ENCODE data around the gene CDC14A. TPM values are rescaled to one million over a fixed set of nuclear protein-coding genes. Genes with fewer than 3 reads are reported as not detected.
"Not testable (repeated sequence)": the region's sequence is repeated elsewhere in the genome, so short reads cannot be mapped to it uniquely, and the experiment has no call there.

CDC14A gene, protein sequence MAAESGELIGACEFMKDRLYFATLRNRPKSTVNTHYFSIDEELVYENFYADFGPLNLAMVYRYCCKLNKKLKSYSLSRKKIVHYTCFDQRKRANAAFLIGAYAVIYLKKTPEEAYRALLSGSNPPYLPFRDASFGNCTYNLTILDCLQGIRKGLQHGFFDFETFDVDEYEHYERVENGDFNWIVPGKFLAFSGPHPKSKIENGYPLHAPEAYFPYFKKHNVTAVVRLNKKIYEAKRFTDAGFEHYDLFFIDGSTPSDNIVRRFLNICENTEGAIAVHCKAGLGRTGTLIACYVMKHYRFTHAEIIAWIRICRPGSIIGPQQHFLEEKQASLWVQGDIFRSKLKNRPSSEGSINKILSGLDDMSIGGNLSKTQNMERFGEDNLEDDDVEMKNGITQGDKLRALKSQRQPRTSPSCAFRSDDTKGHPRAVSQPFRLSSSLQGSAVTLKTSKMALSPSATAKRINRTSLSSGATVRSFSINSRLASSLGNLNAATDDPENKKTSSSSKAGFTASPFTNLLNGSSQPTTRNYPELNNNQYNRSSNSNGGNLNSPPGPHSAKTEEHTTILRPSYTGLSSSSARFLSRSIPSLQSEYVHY
- 5.3 and 5.6 TPM in 2 replicates for total RNA-seq (2014; rRNA removed; shearing (Covaris generic))

DNA sequence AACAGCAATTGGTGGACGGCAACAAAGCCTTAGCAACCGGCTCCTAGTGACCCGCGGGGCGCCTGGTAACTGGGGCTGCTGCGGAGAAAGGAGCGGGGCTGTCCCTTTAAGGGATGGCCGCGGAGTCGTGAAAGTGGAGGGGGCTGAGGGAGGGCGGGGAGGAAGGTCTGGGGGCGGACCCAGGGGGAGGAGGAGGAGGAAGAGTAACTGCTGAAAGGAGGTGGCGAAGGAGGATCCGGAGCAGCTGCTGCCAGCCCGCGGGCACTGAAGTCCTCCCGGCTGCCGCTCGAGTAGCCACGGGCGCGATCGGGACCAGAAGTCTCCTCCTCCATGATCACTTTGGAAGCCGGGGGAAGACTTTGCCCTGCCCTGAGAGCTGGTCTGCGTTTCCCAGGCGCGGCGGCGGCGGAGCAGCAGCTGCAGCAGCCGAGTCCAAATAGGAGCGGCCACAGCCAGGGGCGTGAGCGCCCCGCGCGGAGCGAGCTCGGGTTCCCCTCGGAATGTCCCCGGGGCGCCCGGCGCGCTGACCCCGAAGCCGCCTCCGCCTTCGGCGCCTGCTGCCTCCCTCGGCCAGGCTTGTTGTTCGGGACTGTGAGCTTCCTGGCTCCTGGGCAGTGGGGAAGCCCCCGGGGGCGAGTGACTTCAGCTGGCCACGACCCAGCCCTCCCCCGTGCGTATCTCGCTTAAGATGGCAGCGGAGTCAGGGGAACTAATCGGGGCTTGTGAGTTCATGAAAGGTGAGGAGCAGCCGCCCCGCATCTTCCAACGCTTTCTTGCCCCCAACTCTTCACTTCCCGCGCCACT lies at the start of gene CDC14A:
Gene CDC14A, plus strand, starts transcription at position 240 of the 804 bp plus-strand sequence. Its CDS starts 449 bp downstream, at position 689.
- DNase-seq (ENCODE audit: low read depth) = peak; percentile 97

DNA sequence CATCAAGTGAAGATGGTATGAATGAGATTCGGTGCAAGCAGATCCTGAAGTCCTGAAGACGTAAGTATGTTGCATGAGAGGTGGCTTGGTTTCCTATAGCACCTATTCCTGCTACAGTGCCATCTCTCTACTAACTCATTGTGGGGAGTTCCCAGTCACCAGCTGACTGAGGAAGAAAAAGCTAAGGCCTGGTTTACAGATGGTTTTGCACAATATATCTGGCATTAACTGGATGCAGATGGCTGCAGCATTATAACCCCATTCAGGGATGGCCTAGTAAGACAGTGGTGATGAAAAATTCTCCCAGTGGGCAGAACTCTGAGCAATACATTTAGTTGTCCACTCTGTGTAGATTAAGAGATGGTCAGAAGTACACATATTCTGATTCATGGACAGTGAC lies 49.6 kb upstream of the CDC14A start:
- peak; percentile 9 for DNase-seq (ENCODE audit: low read depth)

DNA sequence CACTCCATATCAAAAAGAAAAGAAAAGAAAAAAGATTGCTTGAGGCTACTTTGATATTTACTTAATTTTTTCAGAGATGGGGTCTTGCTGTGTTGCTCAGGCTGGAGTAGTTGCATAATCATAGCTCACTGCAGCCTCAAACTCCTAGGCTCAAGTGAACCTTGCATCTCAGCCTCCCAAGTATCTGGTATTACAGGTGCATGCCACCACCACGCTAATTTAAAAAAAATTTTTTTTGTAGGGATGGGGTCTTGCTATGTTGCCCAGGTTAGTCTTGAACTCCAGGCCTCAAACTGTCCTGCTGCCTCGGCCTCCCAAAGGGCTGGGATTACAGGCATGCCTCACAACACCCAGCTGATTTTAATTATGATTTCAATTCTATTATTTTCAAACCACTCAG lies 48.1 kb upstream of the CDC14A start:
- no peak for DNase-seq (ENCODE audit: low read depth)

DNA sequence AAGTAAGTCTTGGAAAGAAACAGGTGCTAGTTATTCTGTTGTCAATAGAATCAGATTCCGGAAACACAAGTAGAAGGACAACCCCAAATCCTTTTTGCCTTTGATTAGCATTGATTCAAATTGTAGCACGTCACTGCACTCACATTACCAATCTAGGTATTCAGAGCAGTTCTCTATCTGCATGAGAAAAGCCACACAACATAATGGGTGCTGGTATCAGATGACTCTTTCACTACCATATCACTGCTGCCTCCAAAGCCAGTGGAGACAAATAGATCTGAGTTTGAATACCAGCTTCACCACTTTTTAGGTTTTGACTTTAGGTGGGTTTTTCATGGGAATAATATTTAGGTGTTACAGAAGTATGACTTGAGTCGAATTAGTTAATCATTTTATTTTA lies 47.4 kb upstream of the CDC14A start:
- no peak for DNase-seq (ENCODE audit: low read depth)

DNA sequence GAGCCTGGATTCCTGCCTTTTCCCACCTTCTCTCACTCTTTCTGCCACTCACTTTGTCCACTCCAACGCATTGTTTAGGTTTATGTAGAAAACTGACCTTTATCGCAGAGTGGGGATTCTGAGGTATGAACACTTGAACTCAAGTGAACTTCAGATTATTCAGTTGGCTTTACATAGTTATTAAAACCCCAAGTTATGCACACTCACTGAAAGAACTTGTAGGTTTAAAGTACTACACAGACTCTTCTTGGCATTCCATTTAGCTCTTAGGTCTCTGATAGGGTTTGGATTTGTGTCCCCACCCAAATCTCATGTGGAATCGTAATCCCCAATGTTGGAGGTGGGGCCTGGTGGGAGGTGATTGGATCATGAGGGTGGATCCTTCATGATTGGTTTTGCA lies 46.4 kb upstream of the CDC14A start:
- DNase-seq (ENCODE audit: low read depth) = no peak

DNA sequence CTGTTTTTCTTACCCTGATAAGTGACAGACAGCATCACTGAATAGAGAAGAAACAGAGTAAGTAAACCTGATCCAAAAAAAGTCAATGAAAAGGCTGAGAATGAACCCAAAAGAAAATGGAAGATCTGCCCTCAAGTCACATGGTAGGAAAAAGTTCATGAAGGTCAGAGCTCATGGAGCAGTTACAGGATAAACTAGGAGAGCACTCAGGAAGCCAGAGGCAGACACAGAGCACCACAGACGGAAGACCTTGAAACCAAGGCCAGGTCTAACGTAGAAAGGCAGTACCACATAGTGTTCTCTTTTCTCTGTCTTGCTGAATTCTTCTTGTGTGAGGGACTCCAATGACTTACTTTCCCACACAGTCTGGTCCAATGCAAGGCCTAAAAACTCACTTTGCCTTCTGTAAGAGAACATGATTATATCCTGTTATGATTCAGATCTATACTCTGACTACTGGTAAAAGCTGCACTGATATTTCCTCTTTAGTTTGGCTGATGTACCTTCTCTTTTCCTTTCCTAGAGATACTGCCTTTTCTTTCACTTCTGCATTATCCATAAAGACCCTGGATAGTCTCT lies 45.5 kb upstream of the CDC14A start:
- no peak for DNase-seq (ENCODE audit: low read depth)

DNA sequence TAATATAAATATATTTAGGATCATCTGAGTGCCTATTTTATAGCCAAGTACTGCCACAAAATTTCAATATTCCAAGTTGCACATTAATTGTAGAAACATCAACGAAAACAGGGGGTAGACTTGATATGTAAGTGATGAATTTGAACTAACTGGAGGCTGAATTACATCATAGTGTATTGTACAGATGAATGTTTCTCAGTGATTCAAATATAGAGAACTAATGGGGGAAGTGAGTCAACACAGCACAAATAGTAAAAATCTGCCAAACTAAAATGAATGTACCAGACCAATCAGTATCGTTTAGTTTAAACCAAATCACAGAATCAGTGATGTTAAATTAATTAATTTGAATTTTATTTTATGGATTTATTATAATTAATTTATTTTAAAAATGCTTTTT lies 43.5 kb upstream of the CDC14A start:
- no peak for DNase-seq (ENCODE audit: low read depth)

DNA sequence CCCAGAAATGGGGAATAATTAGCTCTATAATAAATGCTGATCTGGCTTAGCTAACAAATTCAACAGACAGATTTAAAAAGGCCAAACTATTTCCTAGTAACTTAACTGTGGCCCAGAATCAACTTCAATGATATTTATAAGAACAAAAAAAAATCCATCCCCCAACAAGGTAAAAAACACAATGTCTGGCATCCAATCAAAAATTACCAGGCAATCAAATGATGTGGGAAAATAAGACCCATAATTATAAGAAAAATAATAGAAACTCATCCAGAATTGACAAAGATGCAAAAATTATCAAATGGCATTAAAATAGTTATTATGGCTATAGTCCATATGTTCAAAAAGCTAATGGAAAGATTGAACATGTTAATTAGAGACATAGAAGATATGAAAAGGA lies 42.4 kb upstream of the CDC14A start:
- DNase-seq (ENCODE audit: low read depth) = no peak

DNA sequence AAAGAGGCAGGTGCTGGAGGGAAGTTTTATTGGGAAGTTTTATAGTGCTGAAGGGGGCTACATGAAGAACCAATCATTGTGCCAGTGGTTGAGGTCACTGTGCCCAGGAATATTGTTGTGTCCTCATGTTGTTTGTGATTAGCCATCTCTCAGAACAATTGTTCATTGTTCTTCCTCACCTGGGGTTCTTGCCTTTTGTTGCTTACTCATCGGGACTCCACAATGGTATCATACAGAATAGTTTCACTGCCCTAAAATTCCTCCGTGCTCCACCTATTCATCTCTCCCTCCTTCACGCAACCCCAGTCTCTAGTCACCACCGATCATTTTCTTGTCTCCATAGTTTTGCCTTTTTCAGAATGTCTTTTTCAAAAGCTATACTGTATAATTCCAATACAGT lies 38.9 kb upstream of the CDC14A start:
- no peak for DNase-seq (ENCODE audit: low read depth)

DNA sequence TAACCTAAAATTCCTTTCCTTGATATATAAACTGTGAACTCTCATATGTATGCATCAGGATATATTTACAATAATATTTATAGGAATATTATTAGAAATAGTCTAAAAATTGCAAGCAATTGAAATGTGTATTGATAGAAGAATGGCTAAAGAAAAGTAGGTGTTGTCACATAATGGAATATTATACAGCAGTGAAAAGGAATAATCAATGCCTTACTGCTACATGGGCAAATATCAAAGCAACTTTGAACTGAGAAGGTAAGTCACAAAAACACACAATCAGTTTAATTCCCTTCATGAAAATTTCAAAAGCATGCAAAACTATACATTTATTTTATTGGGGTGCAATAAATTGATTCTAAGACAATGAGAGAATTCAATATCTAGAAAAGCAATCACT lies 35.7 kb upstream of the CDC14A start:
- DNase-seq (ENCODE audit: low read depth) = no peak

DNA sequence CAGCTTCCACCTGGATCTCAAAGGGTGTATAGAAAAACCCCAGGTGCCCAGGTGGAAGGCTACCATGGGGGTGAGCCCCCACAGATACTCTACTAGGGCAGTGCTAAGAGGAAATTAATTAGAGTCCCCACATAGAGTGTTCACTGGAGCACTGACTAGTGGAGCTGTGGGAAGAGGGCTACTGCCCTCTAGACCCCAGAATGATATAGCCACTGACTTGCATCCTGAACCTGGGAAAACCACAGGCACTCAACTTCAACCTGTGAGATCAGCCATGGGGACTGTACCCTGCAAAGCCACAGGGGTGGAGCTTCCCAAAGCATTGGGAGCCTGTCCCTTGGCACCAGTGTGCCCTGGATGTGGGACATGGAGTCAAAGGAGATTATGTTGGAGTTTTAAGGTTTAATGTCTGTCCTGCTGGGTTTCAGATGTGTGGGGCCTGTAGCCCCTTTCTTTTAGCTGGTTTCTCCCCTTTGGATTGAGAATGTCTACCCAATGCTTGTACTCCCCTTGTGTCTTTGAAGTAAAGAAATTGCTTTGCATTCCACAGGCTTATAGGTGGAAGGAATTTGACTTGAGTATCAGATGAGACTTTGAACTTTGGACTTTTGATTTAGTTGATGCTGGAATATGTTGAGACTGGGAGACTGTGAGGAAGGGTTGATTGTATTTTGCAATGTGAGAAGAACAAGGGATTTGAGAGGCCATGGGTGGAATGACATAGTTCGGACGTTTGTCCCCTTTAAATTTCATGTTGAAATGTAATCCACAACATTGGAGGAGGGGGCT lies 31.8 kb upstream of the CDC14A start:
- no peak for DNase-seq (ENCODE audit: low read depth)

DNA sequence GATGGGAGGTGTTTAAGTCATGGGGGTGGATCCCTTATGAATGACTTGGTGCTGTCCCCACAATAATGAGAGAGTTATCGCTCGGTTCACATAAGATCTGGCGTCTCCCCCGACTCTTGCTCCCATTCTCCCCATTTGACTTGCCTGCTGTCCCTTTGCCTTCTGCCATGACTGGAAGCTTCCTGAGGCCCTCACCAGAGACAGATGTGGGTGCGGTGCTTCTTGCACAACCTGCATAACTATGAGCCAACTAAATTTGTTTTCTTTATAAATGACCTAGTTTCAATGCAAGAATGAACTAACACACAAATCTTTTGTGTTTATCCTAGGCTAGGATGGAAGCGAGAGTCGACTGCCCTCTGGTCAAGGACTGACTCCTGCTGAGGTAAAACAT lies 31.2 kb upstream of the CDC14A start:
- DNase-seq (ENCODE audit: low read depth) = no peak

DNA sequence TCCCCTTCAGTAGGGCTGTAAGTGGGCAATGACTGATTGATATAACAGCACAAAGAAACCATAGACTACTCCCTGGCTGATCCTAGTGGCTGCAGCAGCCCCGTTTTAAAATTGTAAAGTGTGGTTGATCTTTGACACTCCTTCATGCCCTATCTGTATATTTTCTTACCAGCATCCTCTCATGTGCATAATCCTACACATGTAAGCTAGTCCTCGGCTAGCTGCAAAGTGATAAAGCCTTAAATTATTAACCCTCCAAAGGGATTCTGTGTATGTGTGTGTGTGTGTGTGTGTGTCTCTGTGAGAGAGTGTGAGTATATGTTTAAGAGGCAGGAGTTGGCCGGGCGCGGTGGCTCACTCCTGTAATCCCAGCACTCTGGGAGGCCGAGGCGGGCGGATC lies 30.8 kb upstream of the CDC14A start:
- DNase-seq (ENCODE audit: low read depth) = no peak

DNA sequence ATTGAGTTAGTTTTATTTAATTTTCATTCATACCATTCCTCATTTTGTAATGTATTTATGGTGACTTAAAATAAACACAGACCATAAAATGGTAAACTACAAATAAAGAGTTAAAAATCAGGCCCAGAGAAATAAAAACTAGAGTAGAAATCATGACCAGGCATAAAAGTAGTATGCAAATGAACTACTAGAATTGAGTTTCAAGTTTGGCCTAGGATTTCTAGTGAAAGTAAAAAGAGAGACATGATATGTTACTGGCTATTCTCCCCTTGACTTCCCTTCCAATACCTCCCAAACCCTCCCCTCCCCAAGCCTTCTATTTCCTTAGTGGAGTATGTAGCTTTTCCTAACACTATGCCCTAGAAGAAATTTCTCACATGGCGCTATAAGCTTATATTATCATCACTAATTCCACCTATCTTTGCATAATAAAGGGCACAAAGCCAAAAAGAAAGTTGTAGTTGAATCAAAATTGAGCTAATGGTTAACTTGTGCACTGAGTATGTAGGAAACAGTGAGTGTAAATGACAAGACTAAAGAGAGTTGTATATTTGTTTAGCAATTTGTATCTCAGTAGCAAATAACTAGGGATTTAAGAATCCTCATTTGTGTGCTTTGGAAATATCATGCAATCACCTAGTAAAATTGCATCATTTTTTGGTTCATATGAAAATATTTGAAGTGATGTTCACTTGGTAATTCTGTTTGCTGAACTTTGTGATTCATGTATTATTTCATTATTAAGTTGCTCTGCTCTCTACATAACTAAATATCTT lies 29.7 kb upstream of the CDC14A start:
- DNase-seq (ENCODE audit: low read depth) = no peak

DNA sequence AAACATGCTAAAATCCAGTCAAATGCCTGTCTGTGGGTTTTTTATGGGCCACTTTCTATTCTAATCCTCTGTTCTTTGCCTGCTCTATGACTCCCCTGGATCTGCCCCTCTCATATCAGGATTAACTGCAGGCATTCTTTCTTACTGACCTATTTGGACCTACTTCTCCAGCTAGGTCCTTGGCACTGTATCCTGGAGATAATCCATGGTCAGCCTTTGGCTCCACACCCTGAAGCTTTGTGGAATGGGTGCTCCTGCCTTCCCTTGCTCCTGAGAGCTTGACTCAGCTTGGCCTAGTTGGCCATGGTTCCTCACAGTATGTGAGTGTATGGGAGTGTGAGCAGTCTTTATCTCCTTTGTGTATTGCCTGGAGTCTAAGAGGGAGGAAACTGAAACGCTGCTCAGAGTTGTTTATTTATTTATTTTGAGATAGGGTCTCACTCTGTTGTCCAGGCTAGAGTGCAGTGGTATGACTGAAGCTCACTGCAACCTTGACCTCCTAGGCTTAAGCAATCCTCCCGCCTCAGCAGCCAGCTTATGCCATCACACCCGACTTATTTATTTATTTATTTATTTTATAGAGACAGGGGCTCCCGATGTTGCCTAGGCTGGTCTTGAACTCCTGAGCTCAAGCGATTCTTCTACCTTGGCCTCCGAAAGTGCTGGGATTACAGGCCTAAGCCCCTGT lies 28.7 kb upstream of the CDC14A start:
- DNase-seq (ENCODE audit: low read depth) = no peak

DNA sequence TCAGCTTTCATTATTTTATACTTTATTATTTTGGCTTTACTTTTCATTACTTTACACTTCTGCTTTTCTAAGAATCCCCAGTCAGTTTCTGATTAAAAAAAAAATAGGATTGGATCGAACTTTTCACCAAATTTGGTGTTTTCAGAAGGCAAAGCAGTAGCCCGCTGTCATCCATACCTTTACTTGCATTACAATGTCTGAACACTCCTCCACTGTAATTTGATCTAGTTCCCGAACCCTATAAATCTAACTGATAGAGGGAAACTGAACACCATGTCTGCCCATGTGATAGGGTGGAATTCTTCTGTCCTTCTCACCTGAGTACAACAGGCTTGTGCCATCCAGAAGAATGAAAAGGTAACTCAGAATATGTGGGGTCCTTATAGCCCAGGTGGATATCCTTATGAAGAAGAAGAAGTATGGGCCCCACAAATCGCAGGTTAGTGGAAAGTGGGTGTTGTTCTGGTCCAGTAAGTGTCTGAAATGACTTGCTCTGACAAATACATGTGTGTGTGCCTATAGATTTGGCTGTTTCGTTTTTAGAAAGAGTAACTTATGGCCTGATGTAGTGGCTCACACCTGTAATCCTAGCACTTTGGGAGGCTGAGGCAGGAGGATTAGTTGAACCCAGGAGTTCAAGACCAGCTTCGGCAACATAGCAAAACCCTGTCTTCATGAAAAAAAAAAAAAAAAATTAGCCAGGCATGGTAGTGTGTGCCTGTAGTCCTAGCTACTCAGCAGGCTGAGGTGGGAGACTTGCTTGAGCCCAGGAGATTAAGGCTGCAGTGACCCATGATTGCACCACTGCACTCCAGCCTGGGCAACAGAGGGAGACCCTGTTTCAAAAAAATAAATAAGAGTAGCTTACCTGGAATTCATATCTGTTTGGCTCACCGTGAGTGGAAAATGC lies 26.6 kb upstream of the CDC14A start:
- DNase-seq (ENCODE audit: low read depth) = no peak

DNA sequence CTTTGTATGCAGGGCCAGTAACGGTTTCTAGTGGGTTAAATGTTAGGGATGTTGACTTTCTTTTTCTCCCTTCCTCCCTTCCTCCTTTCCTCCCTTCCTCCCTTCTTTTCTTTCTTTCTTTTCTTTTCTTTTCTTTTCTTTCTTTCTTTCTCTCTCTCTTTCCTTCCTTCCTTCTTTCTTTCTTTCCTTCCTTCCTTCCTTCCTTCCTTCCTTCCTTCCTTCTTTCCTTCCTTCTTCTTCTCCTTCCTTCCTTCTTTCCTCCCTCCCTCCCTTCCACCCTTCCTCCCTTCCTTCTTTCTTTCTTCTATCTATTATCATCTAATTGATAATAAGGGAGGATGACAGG lies 26.0 kb upstream of the CDC14A start:
- not testable (repeated sequence) for DNase-seq (ENCODE audit: low read depth)

DNA sequence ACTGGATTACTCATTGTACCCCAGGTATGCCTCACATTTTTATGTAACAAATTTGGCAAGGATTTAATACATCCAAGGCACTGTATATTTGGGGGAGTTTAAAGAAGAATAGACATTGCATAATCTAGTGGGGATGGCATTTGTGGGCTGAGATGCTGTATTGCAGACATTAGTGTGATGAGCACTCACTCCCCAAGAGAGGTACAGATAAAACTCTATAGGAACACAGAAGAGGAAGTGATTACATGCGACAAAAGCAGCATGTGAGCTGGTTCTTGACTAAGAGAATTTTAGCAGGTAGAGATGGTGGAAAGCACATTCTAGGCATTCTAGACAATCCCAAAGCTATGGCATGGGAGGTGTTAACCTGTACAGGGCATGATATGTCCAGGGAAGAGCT lies 24.2 kb upstream of the CDC14A start:
- no peak for DNase-seq (ENCODE audit: low read depth)

DNA sequence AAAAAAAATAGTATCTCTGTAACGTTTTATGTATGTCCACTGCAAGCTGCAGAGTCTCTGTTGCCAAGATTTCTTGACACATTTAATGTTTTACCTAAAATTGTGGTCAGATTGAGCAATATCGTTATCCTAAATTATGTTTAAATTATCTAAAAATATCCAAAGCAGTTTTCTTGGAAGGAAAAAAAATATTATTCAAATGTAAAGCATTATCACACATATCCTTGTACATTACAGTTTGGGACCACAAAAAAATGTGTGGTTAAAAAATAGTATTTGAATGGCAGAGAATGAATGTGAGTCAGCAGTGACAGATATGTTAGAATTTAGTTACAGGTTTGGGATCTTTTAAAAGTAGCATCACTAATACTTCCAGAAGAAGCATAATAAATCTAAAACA lies 21.2 kb upstream of the CDC14A start:
- DNase-seq (ENCODE audit: low read depth) = not testable (repeated sequence)
